GM19467 (cell line): ENCODE data around the gene ETV1.

Experiments
- ATAC-seq: cut with Tn5 transposase; IDR thresholded peaks from one replicate; pipeline ENCODE4 v1.9.1; 2021; ENCODE audit warnings: mild to moderate bottlenecking, moderate library complexity; ENCODE audit not compliant: unreplicated experiment

Gene ETV1

GRCh38 chr7:13987395-13987794, 2.1 kb downstream of the ETV1 start:
- ATAC-seq = no peak

GRCh38 chr7:13986208-13986607, 3.3 kb downstream of the ETV1 start:
- ATAC-seq = no peak

GRCh38 chr7:13984831-13985685, 4.4 kb downstream of the ETV1 start:
- no peak for ATAC-seq

- no peak for ATAC-seq
These were observed 5.4 kb downstream of the ETV1 start for GRCh38 chr7:13984061-13984460.

GRCh38 chr7:13982940-13983677, 6.4 kb downstream of the ETV1 start:
- no peak for ATAC-seq

- ATAC-seq = no peak
These were observed 8.4 kb downstream of the ETV1 start for GRCh38 chr7:13981070-13981469.

- ATAC-seq = no peak
These were observed 9.0 kb downstream of the ETV1 start for GRCh38 chr7:13980474-13980873.

- ATAC-seq = no peak
These were observed 9.6 kb downstream of the ETV1 start for GRCh38 chr7:13979671-13980435.

GRCh38 chr7:13976594-13976993, 12.9 kb downstream of the ETV1 start:
- ATAC-seq = no peak

GRCh38 chr7:13965077-13965476, 24.4 kb downstream of the ETV1 start:
- ATAC-seq = no peak

- ATAC-seq = no peak
These were observed 25.5 kb downstream of the ETV1 start for GRCh38 chr7:13963925-13964324.

GRCh38 chr7:13955494-13955893, 34.0 kb downstream of the ETV1 start:
- no peak for ATAC-seq

- no peak for ATAC-seq
These were observed 36.1 kb downstream of the ETV1 start for GRCh38 chr7:13953368-13953767.

- no peak for ATAC-seq
These were observed 36.5 kb downstream of the ETV1 start for GRCh38 chr7:13952921-13953320.

GRCh38 chr7:13949939-13950338, 39.5 kb downstream of the ETV1 start:
- no peak for ATAC-seq

GRCh38 chr7:13949445-13949844, 40.0 kb downstream of the ETV1 start:
- no peak for ATAC-seq

GRCh38 chr7:13948019-13948801, 41.3 kb downstream of the ETV1 start:
- no peak for ATAC-seq

GRCh38 chr7:13947535-13947934, 41.9 kb downstream of the ETV1 start:
- no peak for ATAC-seq

GRCh38 chr7:13946181-13946580, 43.3 kb downstream of the ETV1 start:
- ATAC-seq = no peak

- ATAC-seq = no peak
These were observed 43.8 kb downstream of the ETV1 start for GRCh38 chr7:13945670-13946069.

GRCh38 chr7:13933536-13933935, 55.9 kb downstream of the ETV1 start:
- no peak for ATAC-seq
